IMR-90 (cell line): ENCODE data around the gene NEDD4L. TPM values are rescaled to one million over a fixed set of nuclear protein-coding genes. Genes with fewer than 3 reads are reported as not detected.

ENCODE experiments used
- ATAC-seq: fragments of 200-7000 bp; cut with Tn5 transposase; 2 replicates; pipeline ENCODE4 v1.9.1; 2020; ENCODE audit warnings: low read depth, mild to moderate bottlenecking, moderate library complexity
- BruUV-seq: library from RNA; stranded (reverse); fragments of 400-500 nt; replicated peaks from 2 replicates; lab custom pipeline; 2021; lab: Mats Ljungman, UMichigan
- CTCF ChIA-PET: fragments of 300-600 bp; formaldehyde crosslinking; extraction: SDS; loops from one replicate; lab custom pipeline; 2021; ENCODE audit warnings: antibody characterized with exemption; lab: Yijun Ruan, JAX
- POLR2A ChIA-PET: fragments of 300-600 bp; sonication (Branson Sonifier 250); formaldehyde crosslinking; loops from one replicate; lab custom pipeline; 2022; ENCODE audit warnings: antibody characterized with exemption; ENCODE audit not compliant: unreplicated experiment; lab: Charles Lee
- DNase-seq: peaks from one replicate; pipeline ENCODE4 v3.0.0; 2013
- H2AFZ ChIP-seq: replicated peaks from 2 replicates; pipeline ENCODE3; 2013; ENCODE audit warnings: low read length, mild to moderate bottlenecking; ENCODE audit not compliant: poor library complexity
- H2AK5ac ChIP-seq: 2 replicates; pipeline ENCODE4 v1.6.1; 2013; ENCODE audit warnings: low read depth, low read length, inconsistent platforms
- H2AK9ac ChIP-seq: replicated peaks from 2 replicates; pipeline ENCODE3; 2013; ENCODE audit warnings: mild to moderate bottlenecking, low read depth, low read length, moderate library complexity; ENCODE audit not compliant: poor library complexity
- H2BK120ac ChIP-seq: 2 replicates; pipeline ENCODE4 v1.6.1; 2013; ENCODE audit warnings: low read depth, low read length, inconsistent platforms
- H2BK15ac ChIP-seq: 3 replicates; pipeline ENCODE4 v1.6.1; 2013; ENCODE audit warnings: low read depth, low read length, inconsistent platforms
- H2BK20ac ChIP-seq: 2 replicates; pipeline ENCODE4 v1.6.1; 2013; ENCODE audit warnings: low read depth, mild to moderate bottlenecking, inconsistent platforms, low read length, moderate library complexity
- H2BK5ac ChIP-seq: 2 replicates; pipeline ENCODE4 v1.6.1; 2013; ENCODE audit warnings: mild to moderate bottlenecking, low read depth, low read length, inconsistent platforms; ENCODE audit not compliant: poor library complexity, severe bottlenecking
- H3K14ac ChIP-seq: replicated peaks from 2 replicates; pipeline ENCODE4 v1.6.1; 2013; ENCODE audit warnings: low read depth, low read length, inconsistent platforms
- H3K18ac ChIP-seq: 2 replicates; pipeline ENCODE4 v1.6.1; 2013; ENCODE audit warnings: low read depth, low read length, control low read depth
- H3K23ac ChIP-seq: 2 replicates; pipeline ENCODE4 v1.6.1; 2013; ENCODE audit warnings: low read depth, low read length, inconsistent platforms
- H3K27ac ChIP-seq: 2 replicates; pipeline ENCODE4 v1.5.1; 2013; ENCODE audit warnings: mild to moderate bottlenecking, control low read depth, low read length; ENCODE audit not compliant: insufficient read depth
- H3K27me3 ChIP-seq: 2 replicates; pipeline ENCODE4 v1.6.1; 2013; ENCODE audit warnings: low read length; ENCODE audit not compliant: control insufficient read depth, insufficient read depth
- H3K36me3 ChIP-seq: 2 replicates; pipeline ENCODE4 v1.6.1; 2013; ENCODE audit warnings: low read length, mixed read lengths; ENCODE audit not compliant: control insufficient read depth, insufficient read depth
- H3K4ac ChIP-seq: 2 replicates; pipeline ENCODE4 v1.6.1; 2013; ENCODE audit warnings: low read depth, low read length, inconsistent platforms
- H3K4me1 ChIP-seq: 2 replicates; pipeline ENCODE4 v1.6.1; 2013; ENCODE audit warnings: low read length, mixed read lengths; ENCODE audit not compliant: control insufficient read depth, insufficient read depth
- H3K4me2 ChIP-seq: 2 replicates; pipeline ENCODE4 v1.6.1; 2013; ENCODE audit warnings: low read depth, mild to moderate bottlenecking, control low read depth, low read length, moderate library complexity
- H3K4me3 ChIP-seq: 2 replicates; pipeline ENCODE4 v1.5.1; 2013; ENCODE audit warnings: low read depth, mild to moderate bottlenecking, control low read depth, low read length, moderate library complexity; ENCODE audit not compliant: insufficient read depth
- H3K56ac ChIP-seq: 2 replicates; pipeline ENCODE4 v1.6.1; 2013; ENCODE audit warnings: low read length, inconsistent platforms; ENCODE audit not compliant: insufficient read depth; ENCODE audit errors: extremely low read depth
- H3K79me1 ChIP-seq, 2 experiments: 2 replicates each; pipeline ENCODE4 v1.6.1; 2013; ENCODE audit warnings: low read length in 2 of 2, inconsistent platforms in 1 of 2, low read depth in 1 of 2
- H3K9ac ChIP-seq: 2 replicates; pipeline ENCODE4 v1.6.1; 2013; ENCODE audit warnings: low read depth, low read length, control low read depth
- H3K9me1 ChIP-seq: 2 replicates; pipeline ENCODE4 v1.6.1; 2013; ENCODE audit warnings: low read length, inconsistent platforms; ENCODE audit not compliant: insufficient read depth
- H3K9me3 ChIP-seq: 2 replicates; pipeline ENCODE4 v1.6.1; 2013; ENCODE audit warnings: low read length; ENCODE audit not compliant: control insufficient read depth, insufficient read depth
- H4K20me1 ChIP-seq: 2 replicates; pipeline ENCODE4 v1.6.1; 2013; ENCODE audit warnings: low read length, inconsistent platforms; ENCODE audit not compliant: insufficient read depth
- H4K5ac ChIP-seq: 2 replicates; pipeline ENCODE4 v1.6.1; 2013; ENCODE audit warnings: mild to moderate bottlenecking, low read depth, low read length, control low read depth
- H4K8ac ChIP-seq, 2 experiments: 2 replicates each; pipeline ENCODE4 v1.6.1; 2013; ENCODE audit warnings: low read depth in 2 of 2, low read length in 2 of 2, control low read depth in 1 of 2, inconsistent platforms in 1 of 2
- H4K91ac ChIP-seq: 2 replicates; pipeline ENCODE4 v1.6.1; 2013; ENCODE audit warnings: low read depth, low read length, inconsistent platforms; ENCODE audit not compliant: insufficient read depth
- CEBPB ChIP-seq: IDR thresholded peaks from 2 replicates; pipeline ENCODE4 v1.6.1; 2012; ENCODE audit warnings: low read depth, low read length, improper control_type of control experiment
- CHD1 ChIP-seq: IDR thresholded peaks from 2 replicates; pipeline ENCODE4 v1.6.1; 2012; ENCODE audit warnings: low read depth, low read length, improper control_type of control experiment
- ELK1 ChIP-seq: fragments of 150-350 bp; IDR thresholded peaks from 2 replicates; pipeline ENCODE4 v1.6.1; 2016; ENCODE audit warnings: low read depth, mild to moderate bottlenecking, low read length, moderate library complexity, borderline replicate concordance
- FOS ChIP-seq: fragments of 150-350 bp; IDR thresholded peaks from 2 replicates; pipeline ENCODE4 v1.6.1; 2016; ENCODE audit warnings: low read depth, low read length
- MAFK ChIP-seq: IDR thresholded peaks from 2 replicates; pipeline ENCODE4 v1.6.1; 2012; ENCODE audit warnings: low read depth, low read length, improper control_type of control experiment
- MAZ ChIP-seq: IDR thresholded peaks from 2 replicates; pipeline ENCODE4 v1.6.1; 2012; ENCODE audit warnings: low read depth, mild to moderate bottlenecking, low read length, improper control_type of control experiment, moderate library complexity, borderline replicate concordance
- SMC3 ChIP-seq: fragments of 150-350 bp; IDR thresholded peaks from 2 replicates; pipeline ENCODE4 v1.6.1; 2016; ENCODE audit warnings: low read depth, mild to moderate bottlenecking, antibody characterized with exemption, low read length, moderate library complexity
- WGBS, 2 experiments: methylation state at CpG; one replicate each; pipeline versions ENCODE4 v1.1.5 to v1.1.7; 2013; ENCODE audit warnings: missing lambda C conversion rate in 2 of 2; ENCODE audit not compliant: insufficient read length in 1 of 2; ENCODE audit errors: extremely low coverage in 2 of 2; 5-methylcytosine and 5-hydroxymethylcytosine counted together
- dilution Hi-C: fragments of 300-500 bp; cut with HindIII; formaldehyde crosslinking; loops from one replicate; pipeline ENCODE4 v1.14.3; 2018; ENCODE audit warnings: low sequenced_read_pairs; ENCODE audit not compliant: unreplicated experiment
- in situ Hi-C: fragments of 300-500 bp; cut with MboI; formaldehyde crosslinking; loops from 3 replicates; pipeline ENCODE4 v1.14.3; 2019; ENCODE audit warnings: low sequenced_read_pairs, inconsistent platforms, mixed read lengths
- intact Hi-C: fragments of 100-400 bp; cut with micrococcal nuclease; formaldehyde crosslinking; loops from 2 replicates; pipeline ENCODE4 v1.10.0; 2022
- polyA plus RNA-seq, 3 experiments: library from polyadenylated mRNA; depleted of rRNA; stranded (reverse); fragments of >200 nt; gene quantifications; 2 replicates each; pipeline ENCODE4 v1.2.3, GENCODE V29; 2012; ENCODE audit warnings: low replicate concordance in 1 of 3
- total RNA-seq: library from RNA; depleted of rRNA; stranded (reverse); fragments of >200 nt; gene quantifications from 2 replicates; pipeline ENCODE4 v1.2.3, GENCODE V29; 2012
- TF ChIP-seq, protein P1 (sequence below): fragments of 150-350 bp; IDR thresholded peaks from 2 replicates; pipeline ENCODE4 v1.6.1; 2017; ENCODE audit warnings: mild to moderate bottlenecking, antibody characterized with exemption, low read length, low read depth
- TF ChIP-seq, protein P2 (sequence below): conservative IDR thresholded peaks from 2 replicates; pipeline ENCODE4 v1.5.1; 2012; ENCODE audit warnings: mild to moderate bottlenecking, low read depth, low read length, improper control_type of control experiment

NEDD4L gene
- total and polyA plus RNA-seq, 2 of the 4 experiments (the other 2 are of a cell fraction), result 10.0 to 10.9 TPM

DNA sequence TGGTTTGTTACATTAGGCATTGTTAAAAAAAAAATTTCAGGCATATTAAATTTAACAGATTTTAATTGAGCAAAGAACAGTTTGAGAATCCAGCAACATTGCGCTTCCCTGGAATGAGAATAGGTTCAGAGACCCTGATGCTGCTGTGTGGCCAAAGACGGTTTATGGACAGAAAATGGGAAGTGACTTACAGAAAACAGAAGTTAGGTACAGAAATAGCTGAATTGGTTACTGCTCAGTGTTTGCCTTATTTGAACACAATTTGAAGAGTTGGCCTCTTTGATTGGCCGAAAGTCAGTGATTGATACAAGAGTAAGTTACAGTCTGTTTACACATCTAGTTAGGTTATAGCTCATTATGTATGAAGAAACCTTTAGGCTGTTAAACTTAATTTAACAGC, 6.0 kb upstream of the NEDD4L start:
- H3K36me3 ChIP-seq, result no peaks in the 10 kb centered on the region
- H4K91ac ChIP-seq, result no peak overlapping the region
- no peak overlapping the region for H3K23ac ChIP-seq
- DNase-seq, result no peak
- no peak overlapping the region for H3K27ac ChIP-seq
- no peak overlapping the region for H2BK5ac ChIP-seq
- H3K4ac ChIP-seq, result no peak overlapping the region
- BruUV-seq, result no TSS peak
- H3K14ac ChIP-seq, result no peak overlapping the region
- dilution Hi-C loops (no loop called here), in situ Hi-C loops (no loop called here), intact Hi-C loops (no loop called here)
- H2BK120ac ChIP-seq, result no peak overlapping the region
- no peak overlapping the region for H3K4me2 ChIP-seq
- no peak overlapping the region for H3K4me3 ChIP-seq
- H3K9me1 ChIP-seq, result no peaks in the 10 kb centered on the region; the same call in 1 of the 2 replicates
- ATAC-seq, result no peak
- no peak overlapping the region for H4K5ac ChIP-seq
- H2AK5ac ChIP-seq, result no peak overlapping the region
- H3K56ac ChIP-seq, result no peak overlapping the region
- H4K8ac ChIP-seq, result no peak overlapping the region
- no peak overlapping the region for H2BK20ac ChIP-seq
- ChIA-PET CTCF (interaction anchor here (0.7 to 1.6 kb wide), 2 partner anchors 14 to 79 kb away, joined by 3 to 4 read pairs; no protein-coding TSS in a partner anchor), POLR2A (no interaction called here)
- H3K18ac ChIP-seq, result no peak overlapping the region
- no peak for TF ChIP-seq SMC3
- no peak for TF ChIP-seq CHD1
- no peak for TF ChIP-seq MAFK
- no peak for TF ChIP-seq CEBPB
- TF ChIP-seq, protein P1, sequence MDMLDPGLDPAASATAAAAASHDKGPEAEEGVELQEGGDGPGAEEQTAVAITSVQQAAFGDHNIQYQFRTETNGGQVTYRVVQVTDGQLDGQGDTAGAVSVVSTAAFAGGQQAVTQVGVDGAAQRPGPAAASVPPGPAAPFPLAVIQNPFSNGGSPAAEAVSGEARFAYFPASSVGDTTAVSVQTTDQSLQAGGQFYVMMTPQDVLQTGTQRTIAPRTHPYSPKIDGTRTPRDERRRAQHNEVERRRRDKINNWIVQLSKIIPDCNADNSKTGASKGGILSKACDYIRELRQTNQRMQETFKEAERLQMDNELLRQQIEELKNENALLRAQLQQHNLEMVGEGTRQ, result no peak
- TF ChIP-seq, protein P2, sequence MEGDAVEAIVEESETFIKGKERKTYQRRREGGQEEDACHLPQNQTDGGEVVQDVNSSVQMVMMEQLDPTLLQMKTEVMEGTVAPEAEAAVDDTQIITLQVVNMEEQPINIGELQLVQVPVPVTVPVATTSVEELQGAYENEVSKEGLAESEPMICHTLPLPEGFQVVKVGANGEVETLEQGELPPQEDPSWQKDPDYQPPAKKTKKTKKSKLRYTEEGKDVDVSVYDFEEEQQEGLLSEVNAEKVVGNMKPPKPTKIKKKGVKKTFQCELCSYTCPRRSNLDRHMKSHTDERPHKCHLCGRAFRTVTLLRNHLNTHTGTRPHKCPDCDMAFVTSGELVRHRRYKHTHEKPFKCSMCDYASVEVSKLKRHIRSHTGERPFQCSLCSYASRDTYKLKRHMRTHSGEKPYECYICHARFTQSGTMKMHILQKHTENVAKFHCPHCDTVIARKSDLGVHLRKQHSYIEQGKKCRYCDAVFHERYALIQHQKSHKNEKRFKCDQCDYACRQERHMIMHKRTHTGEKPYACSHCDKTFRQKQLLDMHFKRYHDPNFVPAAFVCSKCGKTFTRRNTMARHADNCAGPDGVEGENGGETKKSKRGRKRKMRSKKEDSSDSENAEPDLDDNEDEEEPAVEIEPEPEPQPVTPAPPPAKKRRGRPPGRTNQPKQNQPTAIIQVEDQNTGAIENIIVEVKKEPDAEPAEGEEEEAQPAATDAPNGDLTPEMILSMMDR, result no peak
- no peak for TF ChIP-seq MAZ
- TF ChIP-seq FOS, result no peak
- no peak for TF ChIP-seq ELK1
- no peaks in the 10 kb centered on the region for H4K20me1 ChIP-seq
- peaks cover 16% of the 10 kb centered on the region for H3K27me3 ChIP-seq
- no peaks in the 10 kb centered on the region for H3K9me3 ChIP-seq
- 100% methylated on average over 1 of the region's 3 CpGs; no CpG with 5 or more reads in 1 of the 2 experiments for WGBS, 2 experiments
- H3K79me1 ChIP-seq, result no peaks in the 10 kb centered on the region
- H2BK15ac ChIP-seq, result no peak overlapping the region
- H2AFZ ChIP-seq, result no peak overlapping the region
- no peak overlapping the region for H3K9ac ChIP-seq
- peaks cover 2% of the 10 kb centered on the region; the same call in 1 of the 2 replicates for H3K4me1 ChIP-seq
- H2AK9ac ChIP-seq, result no peak overlapping the region
